GM19324 (cell line): ENCODE measurements around the gene USP11.
"Not testable (repeated sequence)": the region's sequence is repeated elsewhere in the genome, so short reads cannot be mapped to it uniquely, and the experiment has no call there.

Experiments used
- ATAC-seq: cut with Tn5 transposase; IDR thresholded peaks from one replicate; pipeline ENCODE4 v1.9.1; 2021; ENCODE audit warnings: mild to moderate bottlenecking, moderate library complexity; ENCODE audit not compliant: unreplicated experiment, low FRiP score

USP11 gene

DNA sequence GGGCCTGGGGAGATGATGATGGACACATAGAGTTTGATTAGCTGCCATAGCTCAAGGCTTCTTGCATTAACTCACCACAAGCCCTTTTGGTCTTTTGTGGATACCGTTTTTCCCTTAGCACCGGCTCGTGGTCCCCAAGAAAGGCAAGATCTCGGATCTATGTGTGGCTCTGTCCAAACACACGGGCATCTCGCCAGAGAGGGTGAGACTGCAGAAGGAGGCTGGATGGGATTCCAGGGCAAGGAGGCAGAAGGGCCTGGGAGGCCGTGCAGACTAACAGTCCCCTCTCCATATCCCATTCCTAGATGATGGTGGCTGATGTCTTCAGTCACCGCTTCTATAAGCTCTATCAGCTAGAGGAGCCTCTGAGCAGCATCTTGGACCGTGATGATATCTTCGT is 9.5 kb downstream of the USP11 start:
- ATAC-seq: no peak

DNA sequence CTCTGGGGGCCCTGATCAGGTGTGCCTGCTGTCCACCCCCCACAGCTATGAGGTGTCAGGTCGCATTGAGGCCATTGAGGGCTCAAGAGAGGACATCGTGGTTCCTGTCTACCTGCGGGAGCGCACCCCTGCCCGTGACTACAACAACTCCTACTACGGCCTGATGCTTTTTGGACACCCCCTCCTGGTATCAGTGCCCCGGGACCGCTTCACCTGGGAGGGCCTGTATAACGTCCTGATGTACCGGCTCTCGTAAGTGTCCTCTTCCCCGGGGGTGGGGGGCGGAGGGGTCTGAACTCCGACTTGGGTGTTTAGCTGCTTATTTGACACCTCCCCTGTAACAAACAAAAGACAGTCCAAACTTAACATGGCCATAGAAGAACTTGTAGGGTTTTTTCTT is 10.5 kb downstream of the USP11 start:
- ATAC-seq: no peak

DNA sequence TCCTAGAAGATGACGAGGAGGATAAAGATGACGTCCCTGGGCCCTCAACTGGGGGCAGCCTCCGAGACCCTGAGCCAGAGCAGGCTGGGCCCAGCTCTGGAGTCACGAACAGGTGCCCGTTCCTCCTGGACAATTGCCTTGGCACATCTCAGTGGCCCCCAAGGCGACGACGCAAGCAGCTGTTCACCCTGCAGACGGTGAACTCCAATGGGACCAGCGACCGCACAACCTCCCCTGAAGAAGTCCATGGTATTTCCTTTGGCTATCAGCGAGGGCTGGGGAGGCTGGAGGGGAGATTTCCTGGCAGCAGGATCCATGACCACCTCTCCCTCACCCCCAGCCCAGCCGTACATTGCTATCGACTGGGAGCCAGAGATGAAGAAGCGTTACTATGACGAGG is 11.9 kb downstream of the USP11 start:
- no peak for ATAC-seq

DNA sequence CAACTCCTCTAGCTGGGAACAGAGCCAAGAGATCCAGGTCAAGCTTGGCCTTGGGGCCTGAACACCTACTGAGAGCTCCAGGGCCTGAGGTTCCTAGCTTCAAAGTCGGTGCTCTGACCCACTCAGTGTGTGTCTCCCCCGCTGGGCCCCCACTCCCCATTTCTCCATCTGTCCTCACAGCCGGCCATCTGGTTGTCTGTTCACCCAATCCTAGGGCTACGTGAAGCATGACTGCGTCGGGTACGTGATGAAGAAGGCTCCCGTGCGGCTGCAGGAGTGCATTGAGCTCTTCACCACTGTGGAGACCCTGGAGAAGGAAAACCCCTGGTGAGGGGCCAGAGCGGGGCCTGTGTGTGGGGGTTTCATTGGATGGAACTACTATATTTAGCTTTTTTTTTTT is 12.3 kb downstream of the USP11 start:
- no peak for ATAC-seq

DNA sequence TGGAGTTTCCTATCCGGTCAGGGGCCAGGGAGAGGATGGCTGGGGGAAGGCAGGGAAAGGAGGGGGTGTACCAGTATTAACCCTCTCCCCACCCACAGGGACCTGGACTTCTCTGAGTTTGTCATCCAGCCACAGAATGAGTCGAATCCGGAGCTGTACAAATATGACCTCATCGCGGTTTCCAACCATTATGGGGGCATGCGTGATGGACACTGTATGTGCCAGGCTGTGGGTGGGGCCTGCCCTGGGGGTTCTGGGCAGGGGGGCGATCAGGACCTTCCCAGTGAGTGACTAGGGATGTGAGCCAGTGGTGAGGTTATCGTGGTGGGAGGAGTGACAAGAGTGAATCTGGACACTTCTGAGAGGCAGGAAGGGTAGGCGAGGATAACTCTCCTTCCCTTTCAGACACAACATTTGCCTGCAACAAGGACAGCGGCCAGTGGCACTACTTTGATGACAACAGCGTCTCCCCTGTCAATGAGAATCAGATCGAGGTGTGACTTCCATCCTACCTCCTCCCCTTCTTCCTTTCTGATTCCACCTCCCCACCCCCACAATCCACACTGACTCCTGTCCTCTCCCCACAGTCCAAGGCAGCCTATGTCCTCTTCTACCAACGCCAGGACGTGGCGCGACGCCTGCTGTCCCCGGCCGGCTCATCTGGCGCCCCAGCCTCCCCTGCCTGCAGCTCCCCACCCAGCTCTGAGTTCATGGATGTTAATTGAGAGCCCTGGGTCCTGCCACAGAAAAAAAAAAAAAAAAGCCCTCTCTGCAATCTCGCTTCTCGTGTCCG is 14.6 kb downstream of the USP11 start:
- ATAC-seq: no peak

DNA sequence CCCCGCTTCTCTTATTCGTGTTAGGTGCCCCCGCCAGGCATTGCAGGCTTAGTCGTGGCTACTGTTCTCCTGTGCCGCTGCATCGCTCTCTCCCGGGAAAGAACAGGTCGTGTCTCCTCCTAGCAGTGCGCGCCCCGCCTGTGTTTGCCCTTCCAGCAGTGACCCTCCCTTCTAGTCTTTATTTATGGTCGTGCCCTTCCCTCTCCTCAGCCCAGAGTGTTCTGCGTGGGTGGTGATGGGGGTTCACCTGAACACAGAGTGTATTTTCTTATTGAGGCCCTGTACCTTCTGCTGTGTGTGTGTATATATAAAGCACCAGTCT is 15.2 kb downstream of the USP11 start:
- no peak for ATAC-seq

DNA sequence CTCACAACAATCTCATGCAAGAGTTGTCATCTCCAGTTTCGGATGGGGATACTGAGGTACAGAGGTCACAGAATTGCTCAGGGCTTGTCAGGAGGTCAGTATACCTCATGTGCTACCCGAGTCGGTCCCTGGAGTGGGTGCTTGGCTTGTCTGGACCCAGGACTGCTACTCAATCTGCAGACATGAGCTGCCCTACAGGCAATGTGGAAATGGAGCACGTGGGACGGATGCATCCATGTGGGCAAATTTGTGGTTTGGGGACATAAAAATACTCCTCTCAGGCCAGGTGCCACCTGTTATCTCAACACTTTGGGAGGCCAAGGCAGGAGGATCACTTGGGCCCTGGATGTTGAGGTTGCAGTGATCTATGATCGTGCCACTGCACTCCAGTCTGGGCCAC is 15.8 kb downstream of the USP11 start:
- no peak for ATAC-seq

DNA sequence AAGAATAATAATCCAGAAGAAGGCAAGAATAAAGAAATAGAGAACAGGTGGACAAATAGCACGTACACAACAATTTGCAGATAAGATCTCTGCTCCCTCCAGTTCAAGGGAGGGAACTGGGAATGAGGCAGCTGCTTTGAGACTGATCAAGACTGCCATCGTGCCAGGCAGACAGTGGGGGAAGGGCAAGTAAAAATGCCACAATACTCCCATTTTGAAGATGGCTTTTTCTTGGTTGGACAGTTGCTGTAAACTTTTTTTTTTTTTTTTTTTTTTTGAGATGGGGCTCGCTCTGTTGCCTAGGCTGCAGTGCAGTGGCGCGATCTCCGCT is 17.2 kb downstream of the USP11 start:
- no peak for ATAC-seq

DNA sequence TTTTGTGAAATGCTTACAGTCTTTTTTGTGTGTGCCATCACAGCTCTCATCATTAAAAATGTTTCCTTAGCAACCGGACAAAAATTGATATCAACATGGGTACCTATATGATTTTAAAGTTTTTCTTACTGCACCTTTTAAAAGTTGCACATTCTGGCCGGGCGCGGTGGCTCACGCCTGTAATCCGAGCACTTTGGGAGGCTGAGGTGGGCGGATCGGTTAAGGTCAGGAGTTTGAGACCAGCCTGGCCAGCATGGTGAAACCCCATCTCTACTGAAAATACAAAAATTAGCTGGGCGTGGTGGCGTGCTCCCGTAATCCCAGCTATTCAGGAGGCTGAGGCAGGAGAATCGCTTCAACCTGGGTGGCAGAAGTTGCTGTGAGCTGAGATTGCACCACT is 24.8 kb downstream of the USP11 start:
- not testable (repeated sequence) for ATAC-seq

DNA sequence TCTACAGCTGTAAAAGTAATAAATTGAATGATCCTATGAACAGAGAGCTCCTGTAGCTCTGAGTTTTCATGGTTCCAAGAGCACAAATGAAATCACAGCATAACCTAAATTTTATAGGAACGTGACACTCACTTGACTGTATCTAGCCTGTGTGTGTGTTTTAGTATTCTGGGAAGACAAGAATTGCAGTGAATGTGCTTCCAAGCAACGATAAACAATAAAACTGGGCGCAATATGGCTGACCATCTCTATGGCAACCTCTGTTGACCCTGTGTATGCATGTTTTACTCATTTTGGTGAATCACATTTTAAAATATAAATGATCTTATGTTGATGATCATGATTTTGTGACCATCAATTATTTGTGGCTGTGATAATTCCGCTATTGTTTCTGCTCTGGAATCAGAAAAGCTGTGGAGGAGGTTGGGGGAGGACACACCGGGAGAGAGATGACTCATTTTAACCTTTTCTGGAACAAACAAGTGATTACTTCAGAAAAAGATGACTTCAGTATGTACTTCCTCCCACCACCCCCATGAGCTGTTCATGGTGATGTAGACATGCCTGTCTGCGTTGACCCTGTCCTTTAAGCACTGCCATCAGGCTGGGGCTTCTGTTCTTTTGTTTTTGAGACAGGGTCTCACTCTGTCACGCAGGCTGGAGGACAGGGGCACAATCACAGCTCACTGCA is 31.8 kb downstream of the USP11 start:
- ATAC-seq: no peak

DNA sequence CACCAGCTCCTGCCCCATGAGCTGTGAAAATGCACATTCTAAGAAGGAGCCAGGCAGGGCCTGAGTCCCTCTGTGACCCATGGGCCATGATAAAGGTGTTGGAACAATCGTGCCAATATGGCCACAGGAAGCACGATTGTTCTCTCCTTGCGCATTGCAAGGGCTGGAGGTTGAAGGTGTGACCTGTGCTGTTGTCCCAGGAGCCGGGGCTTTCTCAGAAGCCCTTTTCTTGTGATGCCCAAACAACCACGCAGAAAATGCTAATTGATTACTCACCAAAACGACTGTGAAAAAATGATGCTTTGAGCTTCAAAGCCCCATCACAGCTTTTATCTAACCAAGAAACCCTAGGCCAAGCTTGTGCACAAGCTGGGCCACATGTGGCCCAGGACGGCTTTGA is 33.8 kb downstream of the USP11 start:
- ATAC-seq: no peak

DNA sequence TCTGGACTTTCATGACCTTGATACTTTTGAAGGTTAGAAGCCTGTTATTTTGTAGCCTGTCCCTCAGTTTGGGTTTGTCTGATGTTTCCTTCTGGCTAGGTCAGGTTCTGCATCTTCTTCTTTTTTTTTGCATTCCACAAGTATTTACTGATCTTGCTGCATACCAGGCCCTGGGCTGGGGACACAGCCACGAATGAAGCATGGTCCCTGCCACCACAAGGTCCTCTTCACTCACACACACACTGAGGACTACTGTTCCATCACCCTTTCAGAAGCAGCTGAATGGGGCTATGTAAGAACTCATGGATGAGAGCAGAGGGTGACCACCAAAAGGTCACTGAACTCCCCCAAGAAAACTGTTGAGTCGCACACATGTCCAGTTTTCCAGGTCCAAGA is 39.2 kb downstream of the USP11 start:
- ATAC-seq: no peak

DNA sequence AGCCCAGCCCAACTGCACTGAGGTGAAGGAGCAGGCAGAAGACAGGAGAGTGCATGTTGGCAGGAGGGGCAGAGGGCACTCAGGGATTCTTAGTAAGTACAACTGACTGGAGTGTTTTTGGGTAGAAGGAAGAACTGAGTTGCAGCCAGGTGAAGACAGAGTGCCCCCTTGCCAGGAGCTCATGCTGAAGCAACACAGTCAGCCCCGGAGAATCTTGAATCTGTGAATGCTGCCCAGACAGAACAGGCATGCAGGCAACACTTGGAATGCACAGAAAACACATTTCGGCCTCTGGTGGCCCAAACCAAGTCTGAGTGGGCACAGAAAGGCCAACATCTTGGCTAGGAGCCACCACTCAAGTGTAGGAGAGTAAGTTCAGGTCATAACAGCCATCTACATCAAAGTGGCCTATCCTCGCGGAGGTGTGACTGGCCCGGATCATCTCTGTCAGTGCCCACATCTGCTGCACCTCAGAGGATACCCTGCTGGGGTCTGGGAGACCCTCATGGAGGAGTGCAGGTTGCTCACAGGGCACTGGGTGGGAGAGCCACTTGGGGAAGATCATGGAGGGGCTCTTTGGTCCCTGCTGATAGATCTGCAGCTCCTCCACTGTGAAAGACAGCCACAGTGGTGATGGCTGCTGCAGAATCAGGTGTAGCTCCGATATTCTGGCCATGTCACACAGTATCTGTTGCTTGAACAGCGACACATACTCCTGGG is 40.4 kb downstream of the USP11 start:
- no peak for ATAC-seq

DNA sequence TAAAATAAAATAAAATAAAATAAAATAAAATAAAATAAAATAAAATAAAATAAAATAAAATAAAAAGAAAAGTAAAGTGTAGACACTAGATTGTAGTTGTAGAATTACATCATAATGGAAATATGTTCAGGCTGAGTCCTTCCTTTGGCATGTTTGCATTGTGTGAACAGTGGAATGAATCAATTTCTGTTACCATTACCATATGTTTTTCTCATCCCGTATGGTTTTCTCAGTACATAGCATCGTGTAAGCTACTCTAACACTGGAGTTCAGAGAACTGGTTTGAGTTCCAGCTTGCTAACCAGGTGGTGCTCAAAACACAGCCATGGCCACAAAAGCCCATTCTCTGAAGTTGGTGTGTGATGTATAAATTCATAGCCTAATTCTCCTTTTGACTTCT is 45.9 kb downstream of the USP11 start:
- no peak for ATAC-seq

DNA sequence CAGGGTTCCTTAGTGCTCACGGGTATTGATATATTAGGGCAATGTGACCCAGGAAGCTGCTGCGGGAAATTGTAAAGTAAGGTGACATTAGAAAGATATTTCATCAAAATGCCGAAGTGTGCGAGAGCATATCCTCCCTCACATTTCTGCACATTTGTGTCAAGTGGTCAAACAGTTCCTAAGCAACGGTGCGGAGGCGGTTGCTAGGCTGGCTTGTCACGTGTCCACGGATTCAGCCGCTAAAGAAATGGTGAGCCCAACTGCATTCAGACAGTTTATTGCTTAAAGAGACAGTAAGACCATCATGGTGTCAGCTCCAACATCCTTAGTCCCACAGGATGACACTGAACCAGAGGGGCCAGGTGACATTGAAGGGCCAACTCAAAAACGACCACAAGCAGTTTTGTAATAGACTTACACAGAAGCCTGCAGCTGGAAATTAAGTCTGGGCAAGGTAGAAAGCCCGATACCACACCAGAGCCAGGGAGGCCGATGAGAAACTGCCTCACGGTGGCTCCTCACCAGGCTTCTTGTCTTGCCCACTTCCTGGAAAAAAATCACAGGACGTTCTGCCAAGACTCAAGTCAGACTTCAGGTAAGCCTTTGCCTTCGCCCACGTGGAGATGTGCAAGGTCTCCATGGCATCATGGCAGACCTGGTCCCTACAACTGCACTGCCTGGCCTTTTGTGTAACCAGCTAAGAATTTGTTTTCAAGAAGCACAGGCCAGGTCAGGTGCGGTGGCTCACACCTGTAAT is 50.4 kb downstream of the USP11 start:
- ATAC-seq: no peak

DNA sequence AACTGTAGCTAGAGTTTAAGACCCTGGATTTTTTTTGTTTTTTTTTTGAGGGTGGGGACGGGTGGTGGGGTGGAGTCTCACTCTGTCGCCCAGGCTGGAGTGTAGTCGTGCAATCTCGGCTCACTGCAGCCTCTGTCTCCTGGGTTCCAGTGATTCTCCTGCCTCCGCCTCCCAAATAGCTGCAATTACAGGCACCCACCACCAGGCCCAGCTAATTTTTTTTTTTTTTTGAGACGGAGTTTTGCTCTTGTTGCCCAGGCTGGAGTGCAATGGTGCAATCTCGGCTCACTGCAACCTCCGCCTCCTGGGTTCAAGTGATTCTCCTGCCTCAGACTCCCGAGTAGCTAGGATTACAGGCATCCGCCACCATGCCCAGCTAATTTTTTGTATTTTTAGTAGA is 51.8 kb downstream of the USP11 start:
- not testable (repeated sequence) for ATAC-seq

DNA sequence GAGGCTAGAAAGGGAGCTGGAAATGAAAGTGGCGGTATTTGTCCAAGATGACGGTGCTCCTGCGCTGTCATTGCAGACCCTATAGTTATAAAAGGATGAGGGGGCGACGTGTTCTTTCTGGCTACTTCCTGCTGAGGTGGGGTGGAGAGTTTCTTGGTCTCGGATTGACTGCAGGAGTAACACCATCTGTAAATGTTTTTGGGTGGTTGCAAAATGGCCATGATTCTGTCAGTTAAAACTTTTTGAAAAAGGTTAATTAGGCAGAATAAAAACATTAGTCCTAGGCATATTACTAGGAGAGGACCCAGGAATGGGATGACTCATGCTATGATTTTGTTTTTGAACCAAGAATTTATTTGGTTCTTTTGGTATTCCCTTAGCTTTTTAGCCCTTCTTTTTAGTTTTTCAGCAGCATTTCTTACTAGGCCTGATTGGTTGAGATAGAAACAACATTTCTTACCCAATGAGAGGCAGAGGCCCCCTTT is 53.1 kb downstream of the USP11 start:
- ATAC-seq: no peak

DNA sequence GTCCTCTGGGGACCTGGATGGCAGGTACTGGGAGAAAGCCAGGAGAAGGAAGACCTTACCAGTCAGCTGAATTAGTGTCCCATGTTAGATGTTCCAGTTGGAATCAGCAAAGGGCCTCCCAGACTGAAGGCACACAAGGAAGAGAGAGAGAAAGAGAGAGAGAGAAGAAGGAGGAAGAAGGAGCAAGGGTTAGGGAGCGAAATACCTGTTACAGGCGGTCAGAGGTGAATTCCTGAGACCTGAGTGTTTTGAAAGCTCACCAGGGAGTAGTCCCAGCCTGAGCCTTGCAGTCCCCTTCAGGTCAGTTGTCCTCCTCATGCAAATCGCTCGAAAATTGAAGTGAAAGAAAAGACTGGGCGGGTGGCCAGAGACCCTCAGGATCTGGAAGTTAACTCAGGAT is 60.3 kb downstream of the USP11 start:
- ATAC-seq: no peak

DNA sequence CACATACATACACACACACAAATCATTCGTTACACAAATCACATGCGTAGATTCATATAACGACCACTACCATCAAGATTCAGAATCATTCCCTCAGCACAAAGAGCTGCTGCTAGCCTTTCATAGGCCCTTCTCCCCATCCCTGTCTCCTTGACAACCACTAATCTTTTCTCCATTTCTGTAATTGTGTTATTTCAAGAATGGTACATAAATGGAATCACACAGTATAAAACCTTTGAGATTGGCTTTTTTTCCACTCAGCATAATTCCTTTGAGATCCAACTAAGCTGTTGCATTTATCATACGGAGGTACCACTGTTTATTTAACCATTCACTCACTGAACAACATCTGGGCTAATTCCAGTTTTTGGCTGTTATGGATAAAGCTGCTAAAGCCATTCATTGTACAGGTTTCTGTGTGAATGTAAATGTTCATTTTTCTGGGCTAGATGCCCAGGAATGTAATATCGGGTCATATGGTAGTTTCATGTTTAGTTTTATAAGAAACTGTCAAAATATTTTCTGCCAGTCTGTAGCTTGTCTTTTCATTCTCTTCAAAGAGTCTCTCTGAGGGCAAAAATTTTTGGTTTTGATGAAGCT is 64.1 kb downstream of the USP11 start:
- no peak for ATAC-seq

DNA sequence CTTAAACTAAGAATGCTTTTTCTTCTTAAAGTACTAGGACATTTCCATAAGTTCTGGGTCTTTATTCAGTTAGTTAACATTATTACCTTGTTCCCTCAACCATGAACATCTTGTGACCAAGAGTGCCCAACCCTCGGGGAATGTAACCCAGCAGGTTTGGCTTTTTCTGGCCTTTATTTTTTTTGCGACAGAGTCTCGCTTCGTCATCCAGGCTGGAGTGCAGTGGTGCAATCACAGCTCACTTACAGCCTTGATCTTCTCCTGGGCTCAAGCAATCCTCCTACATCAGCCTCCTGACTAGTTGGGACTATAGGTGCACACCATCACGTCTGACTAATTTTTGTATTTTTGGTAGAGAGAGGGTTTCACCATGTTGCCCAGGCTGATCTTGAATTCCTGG is 65.1 kb downstream of the USP11 start:
- ATAC-seq: no peak
